GM23338 (cell line): Measurements from ENCODE around the gene GDAP1L1. TPM values are rescaled to one million over a fixed set of nuclear protein-coding genes. Genes with fewer than 3 reads are reported as not detected.

Source experiments
- ATAC-seq: fragments of 200-7000 bp; cut with Tn5 transposase; 3 replicates; pipeline ENCODE4 v1.9.1; 2020
- DNase-seq: peaks from one replicate; pipeline ENCODE4 v3.0.0-alpha.2; 2015; ENCODE audit warnings: low spot score
- H2AFZ ChIP-seq: fragments of 200-600 bp; sonication (generic); 2 replicates; pipeline ENCODE4 v1.8.0; 2016; ENCODE audit warnings: antibody characterized with exemption, mild to moderate bottlenecking, moderate library complexity
- H3F3A ChIP-seq: fragments of 200-600 bp; sonication (generic); replicated peaks from 2 replicates; pipeline ENCODE4 v1.8.0; 2017; ENCODE audit warnings: antibody characterized with exemption, mixed run types, low read depth
- H3K27ac ChIP-seq: fragments of 200-600 bp; sonication (generic); 2 replicates; pipeline ENCODE4 v1.6.1; 2016; ENCODE audit warnings: low read depth
- H3K27me3 ChIP-seq: fragments of 200-600 bp; sonication (generic); 2 replicates; pipeline ENCODE4 v1.8.0; 2016; ENCODE audit warnings: mild to moderate bottlenecking, mixed run types, moderate library complexity; ENCODE audit not compliant: insufficient read depth
- H3K36me3 ChIP-seq: fragments of 200-600 bp; sonication (generic); 2 replicates; pipeline ENCODE4 v1.8.0; 2016; ENCODE audit warnings: mild to moderate bottlenecking; ENCODE audit not compliant: insufficient read depth
- H3K4me1 ChIP-seq: fragments of 200-600 bp; sonication (generic); 2 replicates; pipeline ENCODE4 v1.8.0; 2016; ENCODE audit warnings: mild to moderate bottlenecking, moderate library complexity; ENCODE audit not compliant: insufficient read depth
- H3K4me2 ChIP-seq: fragments of 200-600 bp; sonication (generic); 2 replicates; pipeline ENCODE4 v1.7.1; 2017; ENCODE audit warnings: mixed run types
- H3K4me3 ChIP-seq: fragments of 200-600 bp; sonication (generic); 2 replicates; pipeline ENCODE4 v1.6.1; 2016; ENCODE audit warnings: mixed run types
- H3K79me2 ChIP-seq: fragments of 200-600 bp; sonication (generic); replicated peaks from 2 replicates; pipeline ENCODE4 v1.8.0; 2017; ENCODE audit warnings: mild to moderate bottlenecking; ENCODE audit not compliant: insufficient read depth
- H3K9me2 ChIP-seq: fragments of 200-600 bp; sonication (generic); 2 replicates; pipeline ENCODE4 v1.8.0; 2017; ENCODE audit not compliant: insufficient read depth
- H4K20me1 ChIP-seq: fragments of 200-600 bp; sonication (generic); replicated peaks from 2 replicates; pipeline ENCODE4 v1.8.0; 2017; ENCODE audit warnings: mild to moderate bottlenecking; ENCODE audit not compliant: insufficient read depth
- H3K27ac Mint-ChIP-seq: 2 replicates; pipeline ENCODE4 v1.8.0; 2020; ENCODE audit warnings: inconsistent platforms, mild to moderate bottlenecking, moderate library complexity, mixed read lengths
- H3K27me3 Mint-ChIP-seq: 3 replicates; pipeline ENCODE4 v1.8.0; 2022; ENCODE audit warnings: low read depth, mild to moderate bottlenecking, moderate library complexity, mixed read lengths, inconsistent platforms; ENCODE audit not compliant: insufficient read depth, poor library complexity
- H3K36me3 Mint-ChIP-seq: 3 replicates; pipeline ENCODE4 v1.8.0; 2021; ENCODE audit warnings: low read depth, mild to moderate bottlenecking, inconsistent platforms, moderate library complexity, mixed read lengths
- H3K4me1 Mint-ChIP-seq: 3 replicates; pipeline ENCODE4 v1.8.0; 2020; ENCODE audit warnings: mild to moderate bottlenecking, inconsistent platforms, mixed read lengths
- H3K4me3 Mint-ChIP-seq: 3 replicates; pipeline ENCODE4 v1.8.0; 2021; ENCODE audit warnings: moderate library complexity, mild to moderate bottlenecking, inconsistent platforms, mixed read lengths
- H3K9me3 Mint-ChIP-seq: 3 replicates; pipeline ENCODE4 v1.8.0; 2020; ENCODE audit warnings: moderate library complexity, mild to moderate bottlenecking, inconsistent platforms, mixed read lengths
- CREB1 ChIP-seq: fragments of 250-450 bp; sonication (Bioruptor Pico); IDR thresholded peaks from 2 replicates; pipeline ENCODE4 v1.5.0; 2020; ENCODE audit warnings: low read depth, mild to moderate bottlenecking, moderate library complexity
- CTCF ChIP-seq, 2 experiments: fragments of 200-600 bp in 1 of 2; sonication (generic) in 1 of 2; conservative IDR thresholded peaks; 2 replicates each; pipeline versions ENCODE4 v1.5.1 to v1.6.1; 2016 to 2017; ENCODE audit warnings: antibody characterized with exemption in 2 of 2, low read depth in 2 of 2, mild to moderate bottlenecking in 2 of 2, moderate library complexity in 1 of 2
- EZH2 ChIP-seq: fragments of 200-600 bp; sonication (generic); IDR thresholded peaks from one replicate; pipeline ENCODE4 v1.8.0; 2017; ENCODE audit warnings: antibody characterized with exemption, mild to moderate bottlenecking, low read depth; ENCODE audit not compliant: unreplicated experiment
- NANOG ChIP-seq: IDR thresholded peaks from 2 replicates; pipeline ENCODE4 v1.6.1; 2016; ENCODE audit warnings: antibody characterized with exemption, borderline replicate concordance
- POLR2AphosphoS5 ChIP-seq: IDR thresholded peaks from 2 replicates; pipeline ENCODE4 v1.6.1; 2016; ENCODE audit warnings: antibody characterized with exemption, low read depth
- STAT1 ChIP-seq: IDR thresholded peaks from one replicate; pipeline ENCODE4 v1.6.1; 2016; ENCODE audit warnings: antibody characterized with exemption; ENCODE audit not compliant: unreplicated experiment
- ZNF462 ChIP-seq: fragments of 250-450 bp; sonication (Bioruptor Pico); IDR thresholded peaks from 2 replicates; pipeline ENCODE4 v1.5.0; 2020; ENCODE audit warnings: mild to moderate bottlenecking, moderate library complexity
- polyA plus RNA-seq: library from polyadenylated mRNA; unstranded; fragments of >200 nt; fragmentation: Nextera tagmentation; extraction: Ambion mirVana; gene quantifications from 2 replicates; pipeline ENCODE4 v1.2.1, GENCODE V29; 2016
- total RNA-seq: library from RNA; depleted of rRNA; stranded (reverse); fragments of >200 nt; shearing (Covaris generic); gene quantifications from 2 replicates; pipeline ENCODE4 v1.2.3, GENCODE V29; 2014

GDAP1L1 gene
- total and polyA plus RNA-seq, 2 experiments from 2014 or later: 4.5 to 11.2 TPM

GRCh38 chr20:44271915-44272663 lies 25.0 kb downstream of the GDAP1L1 start:
- Mint-ChIP-seq H3K27me3 (no peaks in the 10 kb centered on the region), H3K4me3 (no peak overlapping the region), H3K27ac (no peak overlapping the region), H3K4me1 (no peaks in the 10 kb centered on the region), H3K36me3 (peaks cover 6% of the 10 kb centered on the region), H3K9me3 (peaks cover 3% of the 10 kb centered on the region; the same call in 1 of the 3 replicates)
- TF ChIP-seq POLR2AphosphoS5: no peak
- 0 out of 2 replicates have a peak, but pooled peaks have one; percentile 13 for TF ChIP-seq CREB1 (CRISPR knock-in tag)
- TF ChIP-seq CTCF (conservative IDR thresholded peaks at IDR 0.05; ENCODE audit: low read depth in 2 of 2): peak; percentile 76 to 84
- no peak for TF ChIP-seq STAT1
- Histone ChIP-seq H3K4me1 (peaks cover 4% of the 10 kb centered on the region; the same call in 1 of the 2 replicates), H2AFZ (no peak overlapping the region), H3K27ac (no peak overlapping the region), H3K9me2 (no peaks in the 10 kb centered on the region), H3K27me3 (no peaks in the 10 kb centered on the region), H3K79me2 (no peaks in the 10 kb centered on the region), H3K36me3 (no peaks in the 10 kb centered on the region), H3F3A (no peaks in the 10 kb centered on the region), H3K4me3 (0 out of 2 replicates have a peak overlapping the region, but pooled peaks have one; percentile 21), H3K4me2 (peak overlapping the region; percentile 60; the same call in 1 of the 2 replicates), H4K20me1 (no peaks in the 10 kb centered on the region)
- ATAC-seq (peak; percentile 95), DNase-seq (peak; percentile 77)

DNA sequence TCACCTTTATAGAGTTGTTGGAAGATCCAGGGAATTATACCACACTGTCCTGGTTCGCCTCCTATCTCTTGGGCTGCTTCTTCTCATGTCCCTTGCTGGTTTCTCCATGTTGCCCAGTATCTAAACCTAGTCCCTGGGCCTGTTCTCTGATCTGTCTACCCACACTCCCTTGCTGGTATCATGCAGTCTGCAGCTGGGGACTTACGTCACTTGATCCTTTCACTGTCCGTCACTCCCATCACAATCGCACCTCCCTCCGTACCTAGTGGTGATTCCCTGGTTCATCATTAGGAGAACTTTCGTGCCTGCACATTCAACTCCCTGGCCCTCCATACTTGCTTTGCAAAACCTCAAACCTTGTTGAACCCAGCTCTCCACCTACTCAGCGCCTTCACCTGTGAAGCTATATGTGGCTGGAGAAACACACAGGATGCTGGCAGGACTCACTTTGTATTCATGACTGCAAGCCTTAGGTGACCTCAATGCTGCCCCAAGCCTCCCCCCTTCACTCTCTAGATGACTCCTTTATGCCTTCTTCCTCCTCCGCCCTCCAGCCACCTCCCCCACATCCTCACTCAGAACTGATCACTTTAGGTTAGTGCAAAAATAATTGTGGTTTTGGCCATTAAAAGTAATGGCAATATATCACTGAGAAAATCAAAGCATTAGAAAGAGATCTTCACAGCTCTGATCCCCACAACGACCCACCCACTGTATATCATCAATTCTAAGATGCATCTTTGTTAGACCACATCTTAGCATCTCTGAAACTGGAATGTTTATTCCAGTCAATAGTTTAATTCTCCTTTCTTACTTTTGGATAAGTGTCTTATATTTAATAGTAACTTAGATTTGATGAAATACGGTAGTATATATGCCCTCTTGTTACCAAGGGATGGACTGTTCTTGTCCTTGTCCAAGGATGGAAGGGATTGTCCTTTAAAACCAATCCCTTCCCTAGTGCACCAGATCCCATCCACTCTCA lies 26.4 kb downstream of the GDAP1L1 start:
- H3K27ac Mint-ChIP-seq: no peak overlapping the region
- H3K36me3 Mint-ChIP-seq: peaks cover 6% of the 10 kb centered on the region
- no peaks in the 10 kb centered on the region for H3K4me1 Mint-ChIP-seq
- Histone ChIP-seq H3K27ac (no peak overlapping the region), H3K4me3 (no peak overlapping the region), H3K9me2 (no peaks in the 10 kb centered on the region), H3K79me2 (no peaks in the 10 kb centered on the region), H3K4me1 (peaks cover 4% of the 10 kb centered on the region; the same call in 1 of the 2 replicates), H2AFZ (no peak overlapping the region), H3F3A (no peaks in the 10 kb centered on the region), H3K27me3 (no peaks in the 10 kb centered on the region), H3K4me2 (no peak overlapping the region), H3K36me3 (no peaks in the 10 kb centered on the region), H4K20me1 (no peaks in the 10 kb centered on the region)
- ATAC-seq: no peak
- H3K27me3 Mint-ChIP-seq: no peaks in the 10 kb centered on the region
- H3K9me3 Mint-ChIP-seq: peaks cover 3% of the 10 kb centered on the region; the same call in 1 of the 3 replicates
- no peak overlapping the region for H3K4me3 Mint-ChIP-seq
- no peak for DNase-seq
- TF ChIP-seq STAT1 (no peak), ZNF462 (CRISPR knock-in tag) (no peak), CTCF (conservative IDR thresholded peaks at IDR 0.05; ENCODE audit: low read depth in 2 of 2) (no peak), NANOG (no peak), EZH2 (no peak)
